ENCODE data around the gene COPS8. TPM values are rescaled to one million over a fixed set of nuclear protein-coding genes. Genes with fewer than 3 reads are reported as not detected.

COPS8 gene
- polyA plus RNA-seq, 3 donors, result 20.5 to 39.2 (median 36.4) TPM

DNA sequence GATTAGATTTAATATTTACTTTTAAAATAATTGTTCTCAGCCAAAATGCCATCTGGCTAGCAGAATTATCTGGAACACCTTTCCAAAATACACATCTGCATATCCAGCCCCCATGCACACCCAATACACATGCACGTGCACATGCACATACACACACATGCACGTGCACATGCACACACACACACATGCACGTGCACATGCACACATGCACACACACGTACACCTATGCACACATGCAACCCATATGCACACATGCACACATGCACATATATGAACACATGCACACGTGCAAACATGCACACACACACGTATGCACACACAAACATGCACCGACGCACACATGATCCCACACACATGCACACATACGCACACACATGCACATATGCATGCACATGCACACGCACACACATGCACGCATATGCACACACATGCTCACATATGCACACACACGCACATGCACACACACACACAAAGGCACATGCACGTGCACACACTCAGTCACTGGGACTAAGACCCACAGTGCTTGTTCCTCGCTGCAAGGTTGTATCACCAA lies 53.5 kb downstream of the COPS8 start:
- no peaks in the 10 kb centered on the region for H4K20me1 ChIP-seq (ENCODE audit: insufficient read depth, low read length)

DNA sequence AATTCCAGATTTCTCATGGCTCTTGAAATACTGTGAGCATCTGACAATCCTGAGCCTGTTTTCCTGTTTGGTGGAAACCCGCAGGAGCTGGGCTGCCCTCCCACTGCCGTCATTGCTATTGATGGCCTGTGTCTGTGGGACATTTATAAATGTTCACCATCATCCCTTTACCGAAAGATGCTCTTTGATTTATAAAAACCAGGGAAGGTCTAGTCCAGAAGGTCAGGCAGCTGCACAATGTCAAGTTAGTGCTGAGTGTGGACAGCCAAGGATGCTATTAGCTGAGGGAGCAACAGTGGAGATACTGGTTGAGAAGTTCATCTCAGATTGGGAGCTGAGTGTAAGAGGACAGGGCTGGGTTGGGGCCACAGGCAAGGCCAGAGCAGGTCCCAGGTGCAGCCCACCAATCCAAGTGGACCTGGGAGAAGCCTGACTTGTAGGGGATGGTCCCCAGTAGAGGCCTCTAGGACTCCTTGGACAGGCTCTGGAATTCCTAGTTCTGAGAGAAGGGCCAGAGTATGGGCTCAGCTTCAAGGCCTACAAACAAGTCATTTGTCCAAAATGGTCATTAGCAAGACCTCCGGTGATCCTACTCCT lies 55.1 kb downstream of the COPS8 start:
- Histone ChIP-seq H3K4me3 (replicated peaks in 1 of 3; ENCODE audit: low read depth in 2 of 3, low read length in 3 of 3) (no peak overlapping the region), H3K27ac (ENCODE audit: low read depth in 1 of 2, low read length in 2 of 2) (no peak overlapping the region), H3K27me3 (ENCODE audit: control insufficient read depth in 2 of 2, insufficient read depth in 2 of 2, low read length in 2 of 2) (no peaks in the 10 kb centered on the region), H3K9ac (ENCODE audit: insufficient read depth, low read length, poor library complexity, severe bottlenecking) (no peak overlapping the region), H3K4me1 (ENCODE audit: control insufficient read depth in 1 of 2, insufficient read depth in 2 of 2, low read length in 2 of 2) (no peaks in the 10 kb centered on the region), H3K36me3 (replicated peaks in 1 of 2; ENCODE audit: control insufficient read depth in 1 of 2, insufficient read depth in 2 of 2, low read length in 2 of 2) (no peaks in the 10 kb centered on the region), H4K20me1 (ENCODE audit: insufficient read depth, low read length) (no peaks in the 10 kb centered on the region), H3K79me2 (ENCODE audit: insufficient read depth, low read length) (no peaks in the 10 kb centered on the region), H3K4me2 (replicated peaks; ENCODE audit: extremely low read depth, low read length, poor library complexity, severe bottlenecking) (no peak overlapping the region), H3K9me3 (replicated peaks in 1 of 2; ENCODE audit: control insufficient read depth in 1 of 2, insufficient read depth in 1 of 2, low read length in 2 of 2) (no peaks in the 10 kb centered on the region), H2AFZ (ENCODE audit: insufficient read depth, low read depth, low read length, poor library complexity, severe bottlenecking) (no peak overlapping the region)
- WGBS (ENCODE audit: insufficient coverage), result 83% methylated on average over 1 of the region's 4 CpGs
- intact Hi-C loops (cut with micrococcal nuclease), result no loop called here
- no peak overlapping the region for H3K27ac Mint-ChIP-seq
- TF ChIP-seq CTCF (IDR thresholded peaks at IDR 0.05), result no peak
- no peak for DNase-seq
- no peak overlapping the region for H3K4me3 Mint-ChIP-seq
- H3K27me3 Mint-ChIP-seq (ENCODE audit: low read depth in 3 of 3), result peaks cover 2 to 8% (median 3%) of the 10 kb centered on the region in 3 donors
- H3K9me3 Mint-ChIP-seq, result peaks cover 0 to 7% (median 3%) of the 10 kb centered on the region in 7 donors
- no peaks in the 10 kb centered on the region for H3K36me3 Mint-ChIP-seq
- no peaks in the 10 kb centered on the region for H3K4me1 Mint-ChIP-seq

More for the DNA sequence above, 53.5 kb downstream of the COPS8 start:
- Histone ChIP-seq H3K4me1 (ENCODE audit: control insufficient read depth in 1 of 2, insufficient read depth in 2 of 2, low read length in 2 of 2) (no peaks in the 10 kb centered on the region), H3K4me3 (replicated peaks in 1 of 3; ENCODE audit: low read depth in 2 of 3, low read length in 3 of 3) (no peak overlapping the region), H3K36me3 (replicated peaks in 1 of 2; ENCODE audit: control insufficient read depth in 1 of 2, insufficient read depth in 2 of 2, low read length in 2 of 2) (no peaks in the 10 kb centered on the region), H3K27ac (ENCODE audit: low read depth in 1 of 2, low read length in 2 of 2) (no peak overlapping the region), H3K9me3 (replicated peaks in 1 of 2; ENCODE audit: control insufficient read depth in 1 of 2, insufficient read depth in 1 of 2, low read length in 2 of 2) (no peaks in the 10 kb centered on the region), H3K9ac (ENCODE audit: insufficient read depth, low read length, poor library complexity, severe bottlenecking) (no peak overlapping the region), H3K79me2 (ENCODE audit: insufficient read depth, low read length) (no peaks in the 10 kb centered on the region), H3K4me2 (replicated peaks; ENCODE audit: extremely low read depth, low read length, poor library complexity, severe bottlenecking) (no peak overlapping the region), H2AFZ (ENCODE audit: insufficient read depth, low read depth, low read length, poor library complexity, severe bottlenecking) (no peak overlapping the region), H3K27me3 (ENCODE audit: control insufficient read depth in 2 of 2, insufficient read depth in 2 of 2, low read length in 2 of 2) (no peaks in the 10 kb centered on the region)
- H3K4me3 Mint-ChIP-seq, result no peak overlapping the region
- H3K27me3 Mint-ChIP-seq (ENCODE audit: low read depth in 3 of 3), result peaks cover 2 to 7% (median 5%) of the 10 kb centered on the region in 3 donors
- H3K4me1 Mint-ChIP-seq, result no peaks in the 10 kb centered on the region
- H3K27ac Mint-ChIP-seq, result no peak overlapping the region
- no peak for DNase-seq
- intact Hi-C loops (cut with micrococcal nuclease), result no loop called here
- WGBS (ENCODE audit: insufficient coverage), result 97% methylated on average over 11 of the region's 14 CpGs
- H3K9me3 Mint-ChIP-seq, result peaks cover 0 to 5% (median 2%) of the 10 kb centered on the region in 7 donors
- no peak for TF ChIP-seq CTCF (IDR thresholded peaks at IDR 0.05)
- no peaks in the 10 kb centered on the region for H3K36me3 Mint-ChIP-seq
